Stomach (tissue), 9 donors: Measurements from ENCODE around the gene MAP3K19. TPM values are rescaled to one million over a fixed set of nuclear protein-coding genes. Genes with fewer than 3 reads are reported as not detected.

Experiments
- DNase-seq, 2 donors: peaks; one replicate each; pipeline versions ENCODE4 v3.0.0 to v3.0.0-alpha.2; 2013 to 2019
- H3K27ac ChIP-seq, 5 donors: fragments of 200-600 bp in 4 of 5; sonication (generic) in 4 of 5; one replicate each; pipeline ENCODE4 v1.5.1; 2013 to 2019; ENCODE audit warnings: mild to moderate bottlenecking in 1 of 5, moderate library complexity in 1 of 5
- H3K27me3 ChIP-seq, 3 donors: fragments of 200-600 bp; sonication (generic); one replicate each; pipeline ENCODE4 v1.5.1; 2017 to 2019; ENCODE audit warnings: mixed run types in 1 of 3
- H3K36me3 ChIP-seq, 4 donors: fragments of 200-600 bp; sonication (generic); 1 replicate in 3 of 4; 2 replicates in 1 of 4; pipeline ENCODE4 v1.5.1; 2016 to 2019
- H3K4me1 ChIP-seq, 4 donors: fragments of 200-600 bp; sonication (generic); one replicate each; pipeline ENCODE4 v1.5.1; 2016 to 2019
- H3K4me3 ChIP-seq, 4 donors: fragments of 200-600 bp; sonication (generic) in 3 of 4; one replicate each; pipeline ENCODE4 v1.5.1; 2016 to 2019; ENCODE audit warnings: mild to moderate bottlenecking in 1 of 4
- H3K9me3 ChIP-seq, 4 donors: fragments of 200-600 bp; sonication (generic); one replicate each; pipeline ENCODE4 v1.5.1; 2016 to 2019
- EP300 ChIP-seq: sonication (generic); formaldehyde crosslinking; IDR thresholded peaks from one replicate; pipeline ENCODE4 v1.6.1; 2017; ENCODE audit warnings: antibody characterized with exemption
- POLR2A ChIP-seq, 4 donors: fragments of 450-650 bp; IDR thresholded peaks; one replicate each; pipeline ENCODE4 v1.6.1; 2016; ENCODE audit warnings: antibody characterized with exemption in 4 of 4, control low read depth in 2 of 4, mild to moderate bottlenecking in 1 of 4, moderate library complexity in 1 of 4
- POLR2AphosphoS5 ChIP-seq, 3 donors: sonication (generic); formaldehyde crosslinking; IDR thresholded peaks; one replicate each; pipeline ENCODE4 v1.6.1; 2016; ENCODE audit warnings: antibody characterized with exemption in 3 of 3
- WGBS, 5 donors: extraction: QIAGEN DNeasy Blood & Tissue Kit in 3 of 5; methylation state at CpG; one replicate each; pipeline versions ENCODE4 v1.1.5 to v1.1.7; 2013 to 2018; 5-methylcytosine and 5-hydroxymethylcytosine counted together
- intact Hi-C: fragments of 100-400 bp; cut with DNase I; formaldehyde crosslinking; loops from one replicate; pipeline ENCODE4 v1.15.1; 2023; ENCODE audit warnings: low total_unique reads
- polyA plus RNA-seq, 3 donors: library from polyadenylated mRNA; stranded (reverse); fragments of 200-250 nt; gene quantifications; one replicate each; pipeline ENCODE4 v1.2.3, GENCODE V29; 2013
- total RNA-seq, 5 donors: library from RNA; depleted of rRNA; stranded (reverse); fragments of >200 nt; gene quantifications; one replicate each; pipeline versions ENCODE4 v1.1.0 to v1.2.3, GENCODE V29; 2014 to 2016
- TF ChIP-seq, protein P1 (sequence below), 7 experiments: fragments of 450-650 bp in 4 of 7; fragments of 200-600 bp in 3 of 7; sonication (generic) in 3 of 7; IDR thresholded peaks; one replicate each; pipeline ENCODE4 v1.5.1; 2016 to 2019; ENCODE audit warnings: antibody characterized with exemption in 7 of 7, control low read depth in 2 of 7, mild to moderate bottlenecking in 1 of 7
- donor health status: healthy with polysubstance abuse.
- donor health status: Bipolar disorder and iron deficiency.
- donor health status: healthy.

MAP3K19 gene
- total and polyA plus RNA-seq, 8 donors = 1.1 TPM; not detected in 7

DNA sequence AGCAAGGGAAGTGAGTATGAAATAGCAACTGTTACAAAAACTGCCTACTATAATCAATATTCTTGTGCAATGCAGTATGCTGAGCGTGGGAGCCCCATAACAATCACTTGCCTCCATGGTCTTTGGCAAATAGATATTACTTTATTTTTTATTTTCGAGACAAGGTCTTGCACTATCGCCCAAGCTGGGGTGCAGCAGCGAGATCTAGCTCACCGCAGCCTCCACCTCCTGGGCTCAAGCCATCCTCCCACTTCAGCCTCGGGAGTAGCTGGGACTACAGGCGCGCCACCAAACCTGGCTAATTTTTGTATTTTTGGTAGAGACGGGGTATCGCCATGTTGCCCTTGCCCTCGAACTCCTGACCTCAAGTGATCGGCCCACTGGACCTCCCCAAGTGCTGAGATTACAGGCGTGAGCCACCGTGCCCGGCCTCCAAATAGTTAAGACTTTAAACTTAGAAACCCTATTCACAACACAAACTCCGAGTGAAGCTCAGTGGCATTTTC, 129.8 kb downstream of the MAP3K19 start:
- WGBS, 5 donors = 23 to 30% (median 25%) methylated on average over 16 of the region's 16 CpGs
- intact Hi-C loops = no loop called here
- Histone ChIP-seq H3K36me3 (peaks cover 0 to 6% (median 0%) of the 10 kb centered on the region in 4 donors), H3K9me3 (no peaks in the 10 kb centered on the region), H3K27ac (peak overlapping the region; percentile 96 to 99 (median 99)), H3K4me3 (peak overlapping the region; percentile 76 to 97 (median 84)), H3K27me3 (no peaks in the 10 kb centered on the region), H3K4me1 (peaks cover 26 to 39% (median 33%) of the 10 kb centered on the region in 4 donors)
- DNase-seq = no peak
- TF ChIP-seq POLR2AphosphoS5 (IDR thresholded peaks at IDR 0.05) (no peak), EP300 (no peak), POLR2A (IDR thresholded peaks at IDR 0.05) (no peak)
- TF ChIP-seq, protein P1, sequence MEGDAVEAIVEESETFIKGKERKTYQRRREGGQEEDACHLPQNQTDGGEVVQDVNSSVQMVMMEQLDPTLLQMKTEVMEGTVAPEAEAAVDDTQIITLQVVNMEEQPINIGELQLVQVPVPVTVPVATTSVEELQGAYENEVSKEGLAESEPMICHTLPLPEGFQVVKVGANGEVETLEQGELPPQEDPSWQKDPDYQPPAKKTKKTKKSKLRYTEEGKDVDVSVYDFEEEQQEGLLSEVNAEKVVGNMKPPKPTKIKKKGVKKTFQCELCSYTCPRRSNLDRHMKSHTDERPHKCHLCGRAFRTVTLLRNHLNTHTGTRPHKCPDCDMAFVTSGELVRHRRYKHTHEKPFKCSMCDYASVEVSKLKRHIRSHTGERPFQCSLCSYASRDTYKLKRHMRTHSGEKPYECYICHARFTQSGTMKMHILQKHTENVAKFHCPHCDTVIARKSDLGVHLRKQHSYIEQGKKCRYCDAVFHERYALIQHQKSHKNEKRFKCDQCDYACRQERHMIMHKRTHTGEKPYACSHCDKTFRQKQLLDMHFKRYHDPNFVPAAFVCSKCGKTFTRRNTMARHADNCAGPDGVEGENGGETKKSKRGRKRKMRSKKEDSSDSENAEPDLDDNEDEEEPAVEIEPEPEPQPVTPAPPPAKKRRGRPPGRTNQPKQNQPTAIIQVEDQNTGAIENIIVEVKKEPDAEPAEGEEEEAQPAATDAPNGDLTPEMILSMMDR (IDR thresholded peaks at IDR 0.05) = no peak

Other genes starting within 250 kb of the MAP3K19 start
- not detected for gene ACMSD, start 208.8 kb downstream of the MAP3K19 start, total RNA-seq
- not detected for gene ACMSD, start 208.8 kb downstream of the MAP3K19 start, polyA plus RNA-seq
- 100 to 1,000 TPM in 1 of 5 donors, 10 to 100 TPM in 3, 1 to 10 TPM in 1; 7.5 to 119 (median 34.5) TPM for gene CCNT2, start 128.6 kb downstream of the MAP3K19 start, total RNA-seq
- gene CCNT2, start 128.6 kb downstream of the MAP3K19 start, polyA plus RNA-seq = 10 to 100 TPM in 1 of 3 donors, 1 to 10 TPM in 2; 4.4 to 10.6 (median 4.9) TPM
- 100 to 1,000 TPM in 1 of 5 donors, 10 to 100 TPM in 4; 32.1 to 556 (median 53.5) TPM for gene RAB3GAP1, start 4.8 kb upstream of the MAP3K19 start, total RNA-seq
- gene RAB3GAP1, start 4.8 kb upstream of the MAP3K19 start, polyA plus RNA-seq = 10 to 100 TPM; 14.2 to 20.0 (median 15.9) TPM